Stimulated activated naive CD8-positive, alpha-beta T cell treated with anti-CD3 and anti-CD28 coated beads, Interleukin-15, Interleukin-2, amounts not matched to agents 100 U/mL and 50 U/mL, for 24 hours (primary cell): ENCODE results near the gene NUBPL.
"Not testable (repeated sequence)": the region's sequence is repeated elsewhere in the genome, so short reads cannot be mapped to it uniquely, and the experiment has no call there.

Experiments
- ATAC-seq: fragments of 150-1000 bp; cut with Tn5 transposase; one replicate; pipeline ENCODE4 v1.10.0; 2021
- DNase-seq: peaks from one replicate; pipeline ENCODE4 v3.0.0; 2021

NUBPL gene

GRCh38 chr14:31677052-31677451, 115.8 kb downstream of the NUBPL start:
- ATAC-seq, result no peak

DNA sequence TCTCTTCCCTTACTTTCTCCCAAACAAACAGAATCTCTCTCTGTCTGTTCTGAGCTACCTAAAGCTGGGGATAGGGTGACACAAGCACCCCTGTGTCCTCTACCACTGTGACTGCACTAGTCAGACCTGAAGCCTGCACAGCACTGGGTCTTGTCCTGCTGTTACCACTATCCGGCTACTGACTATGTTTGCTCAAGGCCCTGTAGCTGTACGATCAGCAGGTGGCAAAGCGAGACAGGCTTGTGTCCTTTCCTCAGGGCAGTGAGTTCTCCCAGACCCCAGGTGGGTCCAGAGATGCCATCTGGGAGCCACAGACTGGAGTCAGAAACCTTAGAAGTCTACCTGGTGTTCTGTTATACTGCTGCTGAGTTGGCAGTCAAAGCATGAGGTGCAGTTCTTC, 116.4 kb downstream of the NUBPL start:
- no peak for ATAC-seq
- no peak for DNase-seq

More at GRCh38 chr14:31677052-31677451, 115.8 kb downstream of the NUBPL start:
- DNase-seq, result no peak

DNA sequence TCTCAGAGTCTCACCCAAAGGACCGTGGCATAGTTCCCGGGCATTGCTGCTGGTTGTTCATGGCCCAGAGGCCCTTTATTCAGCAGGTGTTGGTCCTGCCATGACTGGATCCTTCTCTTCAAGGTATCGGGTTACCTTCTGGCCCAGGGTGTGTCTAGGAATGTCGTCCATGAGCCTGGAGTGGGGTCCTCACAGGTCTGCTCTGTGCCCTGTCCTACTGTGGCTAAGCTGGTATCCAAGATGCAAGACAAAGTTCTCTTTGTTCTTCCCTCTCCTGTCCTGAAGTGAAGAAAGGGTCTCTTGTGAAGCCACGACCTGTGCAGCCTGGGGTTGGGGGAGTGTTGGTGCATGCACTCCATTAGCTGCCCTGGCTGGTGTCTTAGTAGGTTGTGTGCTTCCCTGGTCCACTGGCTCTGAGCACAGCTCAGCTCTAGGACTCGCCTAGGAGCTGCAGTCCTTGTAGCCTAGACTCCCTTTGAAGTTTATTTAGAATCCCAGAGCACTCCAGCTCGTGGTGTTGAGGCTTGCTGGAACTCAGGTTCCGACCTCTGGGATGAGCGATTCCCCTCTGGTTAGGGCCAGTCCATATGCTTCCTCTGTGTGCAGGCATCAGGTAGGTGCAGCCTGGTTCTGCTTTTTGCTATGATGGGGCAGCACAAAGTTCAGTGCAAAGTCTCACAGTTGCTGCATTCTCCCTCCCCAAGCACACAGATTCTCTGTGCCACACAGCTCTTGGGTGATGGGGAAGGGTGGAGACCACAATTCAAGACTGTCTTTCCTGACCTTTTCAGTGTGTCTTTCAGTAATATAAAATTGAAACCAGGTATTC, 117.4 kb downstream of the NUBPL start:
- ATAC-seq, result no peak
- DNase-seq, result no peak

DNA sequence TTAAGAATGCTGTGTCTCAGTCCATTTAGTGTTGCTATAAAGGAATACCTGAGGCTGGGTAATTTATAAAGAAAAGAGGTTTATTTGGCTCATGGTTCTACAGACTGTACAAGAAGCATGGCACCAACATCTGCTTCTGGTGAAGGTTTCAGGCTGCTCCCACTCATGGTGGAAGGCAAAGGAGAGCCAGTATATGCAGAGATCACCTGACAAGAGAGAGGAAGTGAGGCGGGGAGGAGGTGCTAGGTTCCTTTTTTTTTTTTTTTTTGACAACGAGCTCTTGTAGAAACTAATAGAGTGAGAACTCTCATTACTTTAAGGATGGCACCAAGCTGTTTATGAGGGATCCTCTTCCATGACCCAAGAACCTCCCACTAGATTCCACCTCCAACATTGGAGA, 121.6 kb downstream of the NUBPL start:
- ATAC-seq, result no peak

DNA sequence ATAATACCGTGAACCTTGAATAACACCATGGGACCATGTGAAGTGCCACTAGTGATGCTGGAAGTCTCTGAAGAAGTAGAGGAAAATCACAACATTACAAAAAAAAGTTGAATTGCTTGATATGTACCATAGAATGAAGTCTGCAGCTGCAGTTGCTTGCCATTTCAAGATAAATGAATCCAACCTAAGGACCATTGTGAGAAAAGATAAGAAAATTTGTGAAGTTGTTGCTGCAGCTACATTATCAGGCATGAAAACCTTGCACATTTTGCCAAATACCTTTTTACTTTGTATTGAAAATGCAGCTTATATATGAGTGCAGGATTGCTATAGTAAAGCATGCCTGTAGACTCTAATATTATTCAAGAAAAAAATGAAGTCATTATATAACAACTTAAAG, 126.5 kb downstream of the NUBPL start:
- no peak for DNase-seq
- ATAC-seq, result no peak

More for the DNA sequence above, 121.6 kb downstream of the NUBPL start:
- no peak for DNase-seq

DNA sequence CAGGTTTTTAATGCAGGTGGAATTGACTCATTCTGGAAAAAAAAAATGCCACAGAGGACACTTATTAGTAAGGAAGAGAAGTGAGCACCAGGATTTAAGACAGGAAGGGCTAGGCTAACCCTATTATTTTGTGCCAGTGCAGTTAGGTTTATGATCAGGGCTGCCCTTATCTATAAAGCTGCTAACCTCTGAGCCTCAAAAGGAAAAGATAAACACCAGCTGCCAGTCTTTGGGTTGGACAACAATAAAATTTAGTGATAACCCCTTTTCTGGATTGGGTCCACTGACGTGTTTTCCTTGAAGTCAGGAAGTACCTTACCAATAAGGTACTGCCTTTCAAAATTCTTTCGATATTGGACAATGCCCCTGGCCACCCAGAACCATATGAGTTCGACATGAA, 128.9 kb downstream of the NUBPL start:
- DNase-seq (no peak), ATAC-seq (no peak)

DNA sequence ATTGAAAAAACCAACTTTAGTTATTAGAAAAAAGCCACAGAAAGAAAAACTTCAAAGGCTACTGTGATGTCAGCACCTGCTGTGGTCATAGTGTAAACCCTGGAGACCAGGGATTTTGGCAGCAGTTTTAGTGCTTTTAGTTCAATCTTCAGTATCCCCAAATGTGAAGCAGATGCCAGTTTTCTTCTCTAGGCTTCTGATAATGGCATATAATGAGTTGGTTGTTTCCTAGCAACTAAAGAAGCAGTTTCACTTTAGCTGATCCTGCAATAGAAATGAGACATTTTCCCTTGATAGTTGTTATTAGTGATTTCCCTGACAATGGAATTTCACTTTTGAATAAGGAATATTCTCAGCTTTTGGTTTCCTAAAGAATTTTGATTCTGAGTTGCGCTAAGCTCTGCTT, 131.2 kb downstream of the NUBPL start:
- DNase-seq (no peak), ATAC-seq (no peak)

DNA sequence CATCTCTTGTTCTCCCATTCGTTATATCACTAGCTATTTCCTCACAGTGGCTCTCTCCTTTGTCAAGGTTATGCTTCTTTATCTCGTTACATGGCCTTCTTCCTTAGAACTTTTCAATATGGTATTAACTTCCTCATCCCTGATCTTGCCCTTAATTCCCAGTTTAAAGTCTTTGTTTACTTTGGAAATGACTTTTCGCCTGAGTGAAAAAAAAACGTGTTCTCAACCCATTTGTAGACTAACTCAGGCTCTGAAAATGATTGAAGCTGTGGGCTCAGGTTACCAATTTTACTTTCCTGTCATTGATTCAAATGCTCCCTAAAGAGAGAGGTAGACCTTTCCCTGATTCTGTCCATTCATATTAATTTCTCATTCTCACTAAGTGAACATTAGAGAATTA, 135.2 kb downstream of the NUBPL start:
- ATAC-seq, result no peak
- DNase-seq, result no peak

DNA sequence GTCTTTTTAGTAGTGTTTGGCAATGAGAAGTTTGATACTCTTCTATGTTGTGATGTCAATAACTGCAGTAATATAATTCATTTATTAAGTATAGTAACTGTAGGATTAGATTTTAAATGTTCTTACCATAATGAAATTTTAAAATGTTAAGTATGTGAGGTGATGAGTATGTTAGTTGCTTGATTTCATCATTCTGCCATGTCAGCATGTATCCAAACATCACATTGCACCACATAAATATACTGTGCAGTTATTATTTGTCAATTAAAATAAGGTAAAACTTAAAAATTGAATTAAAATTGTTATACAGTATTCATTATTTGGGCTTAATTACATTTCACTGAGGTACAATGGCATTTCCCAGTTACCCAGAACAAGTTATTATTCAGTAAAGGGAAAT, 138.6 kb downstream of the NUBPL start:
- DNase-seq (no peak), ATAC-seq (no peak)

DNA sequence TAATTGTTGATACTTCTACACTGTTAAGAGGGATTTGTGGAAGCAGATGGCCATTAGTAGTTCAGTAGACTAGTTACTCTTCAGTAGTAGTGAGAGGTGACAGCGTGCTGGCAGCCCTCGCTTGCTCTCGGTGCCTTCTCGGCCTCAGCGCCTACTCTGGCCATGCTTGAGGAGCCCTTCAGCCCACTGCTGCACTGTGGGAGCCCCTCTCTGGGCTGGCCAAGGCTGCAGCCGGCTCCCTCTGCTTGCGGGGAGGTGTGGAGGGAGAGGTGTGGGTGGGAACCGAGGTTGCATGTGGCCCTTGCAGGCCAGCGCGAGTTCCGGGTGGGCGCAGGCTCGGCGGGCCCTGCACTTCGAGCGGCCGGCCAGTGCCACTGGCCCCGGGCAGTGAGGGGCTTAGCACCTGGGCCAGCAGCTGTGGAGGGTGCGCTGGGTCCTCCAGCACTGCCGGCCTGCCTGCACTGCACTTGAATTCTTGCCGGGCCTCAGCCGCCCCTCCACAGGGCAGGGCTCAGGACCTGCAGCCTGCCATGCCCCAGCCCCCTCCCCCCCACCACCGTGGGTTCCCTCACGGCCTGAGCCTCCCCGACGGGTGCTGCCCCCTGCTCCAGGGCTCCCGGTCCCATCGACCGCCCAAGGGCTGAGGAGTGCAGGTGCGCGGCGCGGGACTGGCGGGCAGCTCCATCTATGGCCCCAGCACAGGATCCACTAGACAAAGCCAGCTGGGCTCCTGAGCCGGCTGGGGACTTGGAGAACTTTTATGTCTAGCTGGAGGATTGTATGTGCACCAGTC, 139.3 kb downstream of the NUBPL start:
- no peak for DNase-seq
- no peak for ATAC-seq

DNA sequence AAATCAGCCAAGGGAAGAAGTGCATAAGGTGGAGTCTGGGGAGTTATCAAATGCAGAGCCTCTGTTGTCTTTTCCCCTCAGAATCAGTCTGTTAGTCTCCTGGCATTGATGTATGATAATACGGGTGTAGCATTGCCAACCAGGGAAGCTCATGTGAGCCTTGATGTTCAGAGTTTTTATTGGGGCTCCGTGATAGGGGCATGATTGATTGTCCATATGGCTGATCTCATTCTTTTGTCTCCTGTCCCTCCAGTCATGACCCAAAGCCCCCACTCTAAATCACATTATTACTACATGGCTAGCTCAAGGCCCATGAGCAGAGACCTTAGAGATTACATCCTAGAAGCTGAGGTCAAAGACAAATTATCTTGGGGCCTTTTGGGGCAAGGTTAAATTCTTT, 140.9 kb downstream of the NUBPL start:
- DNase-seq (no peak), ATAC-seq (no peak)

DNA sequence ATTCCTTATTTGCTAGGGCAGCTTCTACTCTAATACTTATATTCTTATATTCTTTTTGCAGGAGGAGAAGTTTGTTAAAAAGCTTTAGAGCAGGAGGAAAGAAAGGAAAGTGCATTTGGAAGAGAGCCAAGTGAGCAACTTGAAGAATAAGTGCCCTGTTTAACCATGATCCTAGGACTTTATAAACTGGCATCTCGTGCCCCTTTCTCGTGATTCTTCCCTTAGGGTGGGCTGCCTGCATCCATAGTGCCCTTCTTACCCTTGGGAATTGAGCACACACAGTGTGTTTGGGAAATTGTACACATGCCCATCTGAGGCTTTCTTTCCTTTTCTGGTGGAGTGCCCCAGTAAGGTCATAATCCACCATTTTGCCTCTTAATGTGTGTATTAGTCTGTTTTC, 141.9 kb downstream of the NUBPL start:
- DNase-seq, result no peak
- no peak for ATAC-seq

GRCh38 chr14:31705731-31706130, 144.5 kb downstream of the NUBPL start:
- DNase-seq (no peak), ATAC-seq (no peak)

- DNase-seq, ATAC-seq: not testable (repeated sequence)
These were observed 147.5 kb downstream of the NUBPL start for GRCh38 chr14:31708661-31709060.

GRCh38 chr14:31712244-31713127, 151.3 kb downstream of the NUBPL start:
- ATAC-seq, result no peak
- DNase-seq, result no peak

GRCh38 chr14:31716208-31716607, 155.0 kb downstream of the NUBPL start:
- DNase-seq, result no peak
- no peak for ATAC-seq

DNA sequence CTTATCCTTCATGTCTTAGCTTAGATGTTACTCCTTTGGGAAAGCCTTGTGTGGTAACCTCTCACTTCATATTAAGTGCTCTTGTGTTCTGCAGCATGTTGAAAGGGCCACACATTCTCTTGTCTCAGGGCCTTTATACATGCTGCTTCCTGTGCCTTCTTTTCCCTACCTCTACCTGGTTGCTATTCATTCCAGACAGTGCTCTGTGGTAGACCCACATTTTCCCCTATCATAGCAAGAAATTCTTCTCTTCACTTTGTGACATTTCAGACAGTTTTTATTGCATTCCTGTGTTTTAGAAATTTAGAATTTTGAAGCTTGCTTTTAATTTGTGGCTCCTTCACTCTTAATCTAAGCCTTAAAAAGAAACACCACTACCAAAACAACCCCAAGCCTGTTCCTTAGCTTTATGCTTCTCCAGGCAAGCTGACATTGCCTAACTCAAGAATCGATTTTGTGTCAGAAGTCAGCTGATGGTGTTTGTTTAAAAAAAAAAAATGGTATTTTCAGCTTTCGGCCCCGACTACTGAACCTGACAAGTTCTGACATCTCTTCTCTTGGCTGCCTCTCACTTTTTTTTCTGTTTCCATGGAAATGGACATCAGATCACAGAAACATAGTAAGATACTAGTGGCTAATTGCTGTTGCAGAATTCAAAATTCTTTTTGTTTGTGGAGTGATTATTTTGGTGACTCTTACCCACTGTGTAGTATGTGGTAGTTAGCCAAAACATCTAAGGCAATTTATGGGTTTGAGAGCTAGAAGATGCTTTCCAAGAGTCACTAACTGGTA, 156.3 kb downstream of the NUBPL start:
- ATAC-seq (no peak), DNase-seq (no peak)

GRCh38 chr14:31718585-31718984, 157.4 kb downstream of the NUBPL start:
- ATAC-seq (no peak), DNase-seq (no peak)

GRCh38 chr14:31718985-31719384, 157.8 kb downstream of the NUBPL start:
- no peak for DNase-seq
- no peak for ATAC-seq

- DNase-seq (no peak), ATAC-seq (no peak)
These were observed 165.1 kb downstream of the NUBPL start for GRCh38 chr14:31726337-31726736.

- DNase-seq (no peak), ATAC-seq (no peak)
These were observed 166.6 kb downstream of the NUBPL start for GRCh38 chr14:31727797-31728196.

DNA sequence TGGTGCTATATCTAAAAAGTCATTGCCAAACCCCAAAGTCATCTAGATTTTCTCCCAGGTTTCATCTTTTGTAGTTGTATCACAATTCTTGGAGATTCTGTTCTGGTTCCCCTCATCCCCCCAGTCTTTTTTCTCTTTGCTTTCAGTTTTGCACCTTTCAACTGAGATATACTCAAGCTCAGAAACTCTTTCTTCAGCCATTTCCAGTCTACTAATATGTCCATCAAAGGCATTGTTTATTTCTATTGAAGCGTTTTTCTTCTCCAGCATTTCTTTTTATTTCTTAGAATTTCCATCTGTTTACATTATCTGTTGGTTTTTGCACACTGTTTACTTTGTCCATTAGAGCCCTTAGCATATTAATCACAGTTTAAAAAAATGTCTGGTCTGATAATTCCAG, 179.5 kb downstream of the NUBPL start:
- no peak for ATAC-seq
- DNase-seq, result no peak
